Testis (tissue), 3 donors: ENCODE data around the gene KCNN3. TPM values are rescaled to one million over a fixed set of nuclear protein-coding genes. Genes with fewer than 3 reads are reported as not detected.

Experiments
- DNase-seq: peaks from one replicate; pipeline ENCODE4 v3.0.0-alpha.2; 2019
- H3K27ac ChIP-seq, 2 donors: fragments of 200-600 bp; sonication (generic); one replicate each; pipeline ENCODE4 v1.5.1; 2019
- H3K27me3 ChIP-seq: fragments of 200-600 bp; sonication (generic); one replicate; pipeline ENCODE4 v1.5.1; 2019
- H3K36me3 ChIP-seq: fragments of 200-600 bp; sonication (generic); one replicate; pipeline ENCODE4 v1.5.1; 2017; ENCODE audit warnings: low read depth; ENCODE audit errors: missing control alignments
- H3K4me1 ChIP-seq: fragments of 200-600 bp; sonication (generic); one replicate; pipeline ENCODE4 v1.5.1; 2019
- H3K4me3 ChIP-seq, 2 donors: fragments of 200-600 bp; sonication (generic); one replicate each; pipeline ENCODE4 v1.5.1; 2017 to 2019
- H3K9me3 ChIP-seq: fragments of 200-600 bp; sonication (generic); one replicate; pipeline ENCODE4 v1.5.1; 2017
- CTCF ChIP-seq, 3 experiments: fragments of 450-650 bp in 2 of 3; fragments of 200-600 bp in 1 of 3; sonication (generic) in 1 of 3; IDR thresholded peaks; one replicate each; pipeline ENCODE4 v1.5.1; 2016 to 2019; ENCODE audit warnings: antibody characterized with exemption in 3 of 3, mild to moderate bottlenecking in 2 of 3, moderate library complexity in 1 of 3
- POLR2A ChIP-seq: fragments of 450-650 bp; IDR thresholded peaks from one replicate; pipeline ENCODE4 v1.6.1; 2017; ENCODE audit warnings: antibody characterized with exemption, mild to moderate bottlenecking, moderate library complexity
- WGBS, 2 donors: methylation state at CpG; one replicate each; pipeline ENCODE4 v1.1.5; 2018; 5-methylcytosine and 5-hydroxymethylcytosine counted together
- intact Hi-C: fragments of 100-400 bp; cut with DNase I; formaldehyde crosslinking; loops from one replicate; pipeline ENCODE4 v1.15.1; 2023; ENCODE audit warnings: low total_unique reads
- polyA plus RNA-seq: library from polyadenylated mRNA; stranded (reverse); fragments of 350-450 nt; fragmentation: Illumina TruSeq; extraction: RNeasy Lipid Tissue Mini Kit (QIAGEN cat#74804); gene quantifications from one replicate; pipeline ENCODE4 v1.2.3, GENCODE V29; 2014; ENCODE audit warnings: low read depth, low replicate concordance; ENCODE audit not compliant: insufficient read depth
- total RNA-seq, 2 donors: library from RNA; depleted of rRNA; stranded (reverse); fragments of >200 nt; gene quantifications; one replicate each; pipeline ENCODE4 v1.2.3, GENCODE V29; 2016

Gene KCNN3
- total and polyA plus RNA-seq, 3 donors from 2014 or later: 0.24 to 0.78 (median 0.56) TPM

GRCh38 chr1:154751690-154752089, 118.4 kb downstream of the KCNN3 start:
- 78 to 80% methylated on average over 5 of the region's 5 CpGs for WGBS, 2 donors
- H3K27me3 ChIP-seq: no peaks in the 10 kb centered on the region
- no peaks in the 10 kb centered on the region for H3K9me3 ChIP-seq
- no peaks in the 10 kb centered on the region for H3K36me3 ChIP-seq
- no peaks in the 10 kb centered on the region for H3K4me1 ChIP-seq
- intact Hi-C loops: no loop called here
- H3K4me3 ChIP-seq: no peak overlapping the region
- TF ChIP-seq POLR2A (no peak), CTCF (IDR thresholded peaks at IDR 0.05) (no peak)
- no peak overlapping the region for H3K27ac ChIP-seq
- no peak for DNase-seq

GRCh38 chr1:154750681-154751665, 119.1 kb downstream of the KCNN3 start:
- Histone ChIP-seq H3K36me3 (no peaks in the 10 kb centered on the region), H3K27ac (no peak overlapping the region), H3K4me1 (no peaks in the 10 kb centered on the region), H3K9me3 (no peaks in the 10 kb centered on the region), H3K4me3 (no peak overlapping the region), H3K27me3 (no peaks in the 10 kb centered on the region)
- no peak for DNase-seq
- no peak for TF ChIP-seq CTCF (IDR thresholded peaks at IDR 0.05)
- TF ChIP-seq POLR2A: no peak
- 92 to 96% methylated on average over 9 to 13 of the region's 13 CpGs for WGBS, 2 donors
- intact Hi-C loops: no loop called here

- H3K4me3 ChIP-seq: no peak overlapping the region
- intact Hi-C loops: no loop called here
- no peaks in the 10 kb centered on the region for H3K9me3 ChIP-seq
- no peaks in the 10 kb centered on the region for H3K4me1 ChIP-seq
- H3K36me3 ChIP-seq: no peaks in the 10 kb centered on the region
- TF ChIP-seq POLR2A (no peak), CTCF (IDR thresholded peaks at IDR 0.05) (no peak)
- 73 to 78% methylated on average over 8 of the region's 8 CpGs for WGBS, 2 donors
- DNase-seq: no peak
- no peaks in the 10 kb centered on the region for H3K27me3 ChIP-seq
- H3K27ac ChIP-seq: no peak overlapping the region
Observed at GRCh38 chr1:154749078-154749760, 120.9 kb downstream of the KCNN3 start.

GRCh38 chr1:154748405-154748775, 121.7 kb downstream of the KCNN3 start:
- no peaks in the 10 kb centered on the region for H3K36me3 ChIP-seq
- no peak for TF ChIP-seq POLR2A
- no peak for TF ChIP-seq CTCF (IDR thresholded peaks at IDR 0.05)
- no peaks in the 10 kb centered on the region for H3K27me3 ChIP-seq
- no peaks in the 10 kb centered on the region for H3K9me3 ChIP-seq
- 86 to 93% methylated on average over 2 of the region's 2 CpGs for WGBS, 2 donors
- no peak overlapping the region for H3K27ac ChIP-seq
- no peaks in the 10 kb centered on the region for H3K4me1 ChIP-seq
- no peak overlapping the region for H3K4me3 ChIP-seq
- DNase-seq: no peak
- intact Hi-C loops: no loop called here
